HG02763 (cell line): ENCODE measurements around the gene SOWAHA.
"Not testable (repeated sequence)": the region's sequence is repeated elsewhere in the genome, so short reads cannot be mapped to it uniquely, and the experiment has no call there.

Source experiments
- ATAC-seq: cut with Tn5 transposase; IDR thresholded peaks from one replicate; pipeline ENCODE4 v1.9.1; 2021; ENCODE audit warnings: mild to moderate bottlenecking, moderate library complexity; ENCODE audit not compliant: unreplicated experiment

Gene SOWAHA

DNA sequence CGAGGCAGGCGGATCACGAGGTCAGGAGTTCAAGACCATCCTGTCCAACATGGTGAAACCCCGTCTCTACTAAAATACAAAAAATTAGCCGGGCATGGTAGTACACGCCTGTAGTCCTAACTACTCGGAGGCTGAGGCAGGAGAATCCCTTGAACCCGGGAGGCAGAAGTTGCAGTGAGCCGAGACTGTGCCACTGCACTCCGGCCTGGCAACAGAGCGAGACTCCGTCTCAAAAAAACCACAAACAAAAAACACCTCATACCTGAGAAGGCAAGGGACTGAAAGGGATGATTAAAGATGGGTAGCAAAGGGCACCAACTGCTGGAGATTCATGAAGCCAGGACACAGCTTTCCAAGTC lies 6.3 kb upstream of the SOWAHA start:
- ATAC-seq = not testable (repeated sequence)

DNA sequence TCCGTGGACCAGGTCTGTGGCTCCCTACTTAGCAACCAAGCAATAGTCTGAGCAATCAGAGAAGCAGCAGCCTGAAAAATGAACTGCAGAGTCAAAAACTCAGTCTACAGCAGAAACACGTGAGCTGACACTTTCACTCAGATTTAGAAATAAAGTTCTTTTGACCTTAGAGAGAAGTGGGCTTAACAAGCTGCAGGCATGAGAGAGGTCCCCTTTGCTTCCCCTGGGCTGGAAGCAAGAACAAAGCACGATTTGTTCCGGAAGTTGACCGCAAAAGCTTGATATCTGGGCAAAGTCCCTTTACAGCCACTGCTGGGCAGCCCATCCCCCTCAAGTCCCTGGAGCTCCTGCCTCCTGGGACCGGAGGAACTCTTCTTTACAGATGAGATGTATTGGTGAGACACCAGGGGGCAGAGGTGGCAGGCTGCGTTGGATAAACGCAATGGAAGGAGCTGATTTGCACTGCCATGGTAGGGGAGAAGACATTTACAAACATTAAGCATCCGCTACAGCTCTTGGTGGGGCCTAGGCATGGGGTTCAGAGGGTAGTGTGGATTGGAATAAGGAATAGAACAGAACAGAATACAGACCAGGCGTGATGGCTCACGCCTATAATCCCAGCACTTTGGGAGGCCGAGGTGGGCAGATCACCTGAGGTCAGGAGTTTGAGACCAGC lies 5.8 kb upstream of the SOWAHA start:
- no peak for ATAC-seq

GRCh38 chr5:132808448-132808847 lies 4.7 kb upstream of the SOWAHA start:
- no peak for ATAC-seq

DNA sequence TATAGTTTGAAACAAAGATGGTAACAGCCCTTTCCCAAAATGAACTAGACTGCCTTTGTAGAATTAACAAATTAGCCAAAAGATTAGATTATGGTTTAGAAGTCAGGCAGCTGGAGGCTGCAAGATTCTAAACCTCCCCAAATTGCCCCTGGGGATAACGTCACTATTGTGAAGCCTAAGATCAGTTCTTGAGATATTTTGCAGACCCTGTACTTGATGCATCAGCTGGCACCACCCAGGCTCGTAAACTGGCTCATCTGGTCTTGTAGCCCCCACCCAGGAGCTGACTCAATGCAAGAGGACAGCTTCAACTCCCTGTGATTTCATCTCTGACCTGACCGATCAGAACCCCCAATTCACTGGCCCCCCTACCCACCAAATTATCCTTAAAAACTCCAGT lies 4.2 kb upstream of the SOWAHA start:
- no peak for ATAC-seq

- no peak for ATAC-seq
These were observed 2.5 kb upstream of the SOWAHA start for GRCh38 chr5:132810605-132811004.

DNA sequence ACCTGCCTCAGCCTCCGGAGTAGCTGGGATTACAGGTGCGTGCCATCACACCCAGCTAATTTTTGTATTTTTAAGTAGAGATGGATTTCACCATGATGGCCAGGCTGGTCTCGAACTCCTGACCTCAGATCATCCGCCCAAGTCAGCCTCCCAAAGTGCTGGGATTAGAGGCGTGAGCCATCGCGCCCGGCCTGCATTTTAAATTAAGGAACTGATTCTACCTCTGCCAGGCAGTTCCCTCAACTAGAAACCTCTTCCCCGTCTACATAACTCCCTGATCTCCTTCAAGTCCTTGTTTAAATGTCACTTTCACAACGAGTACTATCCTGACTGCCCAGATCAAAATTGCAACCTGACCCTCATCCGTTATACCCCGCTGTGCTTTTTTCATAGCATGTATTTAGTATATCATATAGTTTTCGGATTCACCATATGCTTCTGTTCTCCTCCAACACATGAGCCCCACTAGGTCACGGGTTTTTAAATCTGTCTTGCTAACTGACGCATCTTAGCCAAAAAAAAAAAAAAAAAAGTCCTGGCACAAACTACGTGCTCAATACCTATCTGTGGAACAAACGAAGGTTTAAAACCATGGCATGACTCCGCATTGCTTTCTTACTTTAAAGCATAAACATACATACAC lies 858 bp upstream of the SOWAHA start:
- ATAC-seq = no peak

- no peak for ATAC-seq
These were observed 749 bp downstream of the SOWAHA start for GRCh38 chr5:132813599-132814502.

DNA sequence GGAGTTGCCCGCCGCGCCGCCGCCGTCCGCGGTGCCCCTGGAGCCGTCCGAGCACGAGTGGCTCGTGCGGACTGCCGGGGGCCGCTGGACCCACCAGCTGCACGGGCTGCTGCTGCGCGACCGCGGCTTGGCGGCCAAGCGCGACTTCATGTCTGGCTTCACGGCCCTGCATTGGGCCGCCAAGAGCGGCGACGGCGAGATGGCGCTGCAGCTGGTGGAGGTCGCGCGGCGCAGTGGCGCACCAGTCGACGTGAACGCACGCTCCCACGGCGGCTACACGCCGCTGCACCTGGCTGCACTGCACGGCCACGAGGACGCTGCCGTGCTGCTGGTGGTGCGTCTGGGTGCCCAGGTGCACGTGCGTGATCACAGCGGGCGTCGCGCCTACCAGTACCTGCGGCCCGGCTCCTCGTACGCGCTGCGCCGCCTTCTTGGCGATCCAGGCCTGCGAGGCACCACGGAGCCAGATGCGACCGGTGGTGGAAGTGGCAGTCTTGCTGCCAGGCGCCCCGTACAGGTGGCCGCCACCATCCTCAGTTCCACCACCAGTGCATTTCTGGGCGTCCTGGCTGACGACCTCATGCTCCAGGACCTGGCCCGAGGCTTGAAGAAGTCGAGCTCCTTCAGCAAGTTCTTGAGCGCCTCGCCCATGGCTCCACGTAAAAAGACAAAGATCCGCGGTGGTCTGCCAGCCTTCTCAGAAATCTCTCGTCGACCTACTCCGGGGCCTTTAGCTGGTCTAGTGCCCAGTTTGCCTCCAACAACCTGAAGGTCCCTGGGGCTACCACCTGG lies 1.6 kb downstream of the SOWAHA start:
- no peak for ATAC-seq

GRCh38 chr5:132815454-132815853 lies 2.4 kb downstream of the SOWAHA start:
- ATAC-seq = no peak

GRCh38 chr5:132816083-132816482 lies 3.0 kb downstream of the SOWAHA start:
- no peak for ATAC-seq

GRCh38 chr5:132816554-132816953 lies 3.5 kb downstream of the SOWAHA start:
- no peak for ATAC-seq

GRCh38 chr5:132817011-132817410 lies 3.9 kb downstream of the SOWAHA start:
- no peak for ATAC-seq

- no peak for ATAC-seq
These were observed 6.4 kb downstream of the SOWAHA start for GRCh38 chr5:132819468-132819867.

GRCh38 chr5:132820162-132820754 lies 7.2 kb downstream of the SOWAHA start:
- peak; percentile 70 for ATAC-seq

DNA sequence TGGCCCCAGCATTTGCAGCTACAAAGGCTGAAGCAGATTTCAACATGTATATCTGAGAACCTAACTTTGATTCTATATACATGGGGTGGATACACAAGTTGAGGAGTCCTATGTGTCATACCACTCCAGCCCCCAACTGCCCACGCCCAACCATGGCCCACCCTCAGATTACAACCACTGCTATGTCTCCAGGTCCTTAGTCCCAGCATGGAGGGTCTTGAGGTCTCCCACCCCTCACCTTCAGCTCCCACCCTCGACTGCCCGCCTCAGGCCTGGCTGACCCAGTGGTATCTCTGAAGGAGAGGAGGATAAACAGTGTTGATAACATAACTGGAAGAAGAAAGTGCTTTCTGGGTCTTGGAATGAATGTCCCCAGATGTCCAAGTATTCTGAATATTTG lies 8.2 kb downstream of the SOWAHA start:
- ATAC-seq = no peak

DNA sequence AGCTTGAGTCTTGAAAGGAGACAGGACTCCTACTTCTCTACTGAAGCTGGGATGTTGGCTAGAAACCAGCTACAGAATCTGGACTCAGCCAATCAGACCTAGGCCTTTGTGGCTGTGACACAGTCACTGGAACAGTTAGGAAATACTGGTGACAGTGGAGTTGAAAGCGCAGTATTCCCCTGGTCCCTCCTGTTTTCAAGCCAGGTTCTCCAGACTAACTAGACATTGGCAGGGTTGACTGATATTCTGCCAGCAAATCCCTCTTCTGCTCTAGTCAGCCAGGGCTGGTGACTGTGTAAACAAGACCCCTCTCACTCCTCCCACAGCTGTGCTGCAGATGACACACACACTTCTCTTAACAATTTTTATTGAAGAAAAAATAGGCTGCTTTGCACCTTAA lies 8.7 kb downstream of the SOWAHA start:
- no peak for ATAC-seq

GRCh38 chr5:132822650-132823480 lies 9.8 kb downstream of the SOWAHA start:
- no peak for ATAC-seq

DNA sequence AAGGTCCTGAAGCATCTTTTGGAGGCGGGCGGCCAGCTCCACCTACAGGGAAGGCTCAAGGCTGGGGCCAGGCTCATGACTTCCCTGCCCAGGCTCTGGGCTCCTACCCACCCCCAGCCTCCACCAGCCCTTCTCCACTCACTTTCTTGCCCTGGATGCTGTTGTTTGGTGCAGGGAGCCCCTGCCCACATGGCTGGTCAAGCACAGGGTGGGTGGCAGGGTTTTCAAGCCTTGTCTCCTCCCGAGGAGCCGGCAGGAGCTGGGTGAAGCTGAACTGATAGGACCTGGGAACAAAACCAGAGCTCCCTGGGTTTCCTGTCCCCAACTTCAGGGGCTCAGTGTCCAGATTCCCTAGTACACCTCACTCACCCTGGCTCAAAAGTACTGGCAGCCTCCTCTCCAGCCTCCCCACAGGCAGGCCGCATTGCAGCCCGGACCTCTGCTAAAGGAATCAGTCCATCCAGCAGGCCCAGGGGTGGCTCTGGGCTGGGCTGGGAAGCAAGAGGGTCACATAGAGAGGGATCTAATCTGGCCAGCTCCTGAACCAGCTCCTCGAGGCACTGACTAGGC lies 10.5 kb downstream of the SOWAHA start:
- ATAC-seq = no peak

GRCh38 chr5:132824426-132824825 lies 11.3 kb downstream of the SOWAHA start:
- ATAC-seq = no peak
